Raji (cell line): ENCODE measurements around the gene TP53TG3C.
"Not testable (repeated sequence)": the region's sequence is repeated elsewhere in the genome, so short reads cannot be mapped to it uniquely, and the experiment has no call there.

Source experiments
- POLR2A ChIP-seq: IDR thresholded peaks from 2 replicates; pipeline ENCODE4 v1.6.1; 2011; ENCODE audit warnings: low read depth, low read length, control low read depth; ENCODE audit not compliant: insufficient read depth

Gene TP53TG3C, protein sequence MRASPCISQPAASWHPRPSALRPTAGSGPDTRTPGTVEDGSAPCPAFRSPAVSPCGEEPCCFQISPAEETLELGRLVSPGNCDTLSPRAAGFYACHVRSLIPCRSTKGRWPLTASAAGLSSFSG

GRCh38 chr16:33193926-33194325 is at the start of gene TP53TG3C:
Gene TP53TG3C, plus strand, starts transcription at chr16:33194226. Its CDS starts 68 bp downstream, at chr16:33194294.
- TF ChIP-seq POLR2A: not testable (repeated sequence)
